Pancreas (tissue), 10 donors: ENCODE results near the gene SNN. TPM values are rescaled to one million over a fixed set of nuclear protein-coding genes. Genes with fewer than 3 reads are reported as not detected.

Experiments used
- ATAC-seq, 4 donors: fragments of 200-7000 bp; cut with Tn5 transposase; one replicate each; pipeline versions ENCODE4 v1.8.0 to v1.9.1; 2020; ENCODE audit warnings: mild to moderate bottlenecking in 4 of 4, moderate library complexity in 4 of 4
- DNase-seq, 6 donors: peaks; one replicate each; pipeline ENCODE4 v3.0.0-alpha.2; 2020
- FAIRE-seq: peaks from 2 replicates; lab custom pipeline; 2012; peaks lifted over from hg19 to GRCh38; lab: Jason Lieb, UNC
- H3K27ac ChIP-seq, 4 donors: fragments of 200-600 bp; sonication (generic); 1 replicate in 3 of 4; 2 replicates in 1 of 4; pipeline versions ENCODE4 v1.5.0 to v1.8.0; 2020
- H3K27me3 ChIP-seq, 4 donors: fragments of 200-600 bp; one replicate each; pipeline ENCODE4 v1.8.0; 2021
- H3K36me3 ChIP-seq, 3 donors: fragments of 200-600 bp; sonication (generic) in 1 of 3; one replicate each; pipeline versions ENCODE4 v1.5.0 to v1.8.0; 2020 to 2021
- H3K4me1 ChIP-seq, 3 donors: fragments of 200-600 bp; one replicate each; pipeline ENCODE4 v1.8.0; 2021
- H3K4me3 ChIP-seq, 4 donors: fragments of 200-600 bp; sonication (generic) in 2 of 4; one replicate each; pipeline versions ENCODE4 v1.5.0 to v1.8.0; 2020 to 2021
- H3K9me3 ChIP-seq, 4 donors: fragments of 200-600 bp; one replicate each; pipeline ENCODE4 v1.8.0; 2021
- WGBS, 2 donors: extraction: QIAGEN DNeasy Blood & Tissue Kit; methylation state at CpG; one replicate each; pipeline ENCODE4 v1.1.7; 2013; 5-methylcytosine and 5-hydroxymethylcytosine counted together
- intact Hi-C, 3 donors: fragments of 100-400 bp; cut with DNase I; formaldehyde crosslinking; loops; one replicate each; pipeline versions ENCODE4 v1.11.1 to v1.14.2; 2022
- polyA plus RNA-seq, 2 donors: library from polyadenylated mRNA; stranded (reverse); fragments of 200-250 nt; gene quantifications; one replicate each; pipeline ENCODE4 v1.2.3, GENCODE V29; 2013
- total RNA-seq, 6 donors: library from RNA; stranded (reverse); fragmentation: NEBNext Ultra II Directional in 4 of 6; extraction: Animal tissue kit (Norgen Biotek cat#: 25700) in 4 of 6; gene quantifications; one replicate each; pipeline versions ENCODE4 v1.2.1 to v1.2.4, GENCODE V29; 2021 to 2023
- TF ChIP-seq, protein P1 (sequence below), 4 donors: fragments of 200-600 bp; sonication (generic) in 3 of 4; IDR thresholded peaks; one replicate each; pipeline versions ENCODE4 v1.5.0 to v1.8.0; 2021; ENCODE audit warnings: antibody characterized with exemption in 4 of 4
- donor health status: healthy with polysubstance abuse.
- donor health status: DM: no; HTN: no; CAD: no; lungs with moderate emphysema.
- donor health status: DM: no; HTN: no; CAD: no.
- donor health status: control.
- donor health status: control.
- donor health status: Bipolar disorder and iron deficiency.
- donor health status: DM: yes; HTN: yes; CAD: no.
- donor health status: DM: no; HTN: no; CAD: no.
- donor health status: DM: no; HTN: no; CAD: no.
- donor health status: DM: yes; HTN: yes; CAD: no.

Gene SNN
- total and polyA plus RNA-seq, 8 donors: 3.9 to 10.6 (median 4.5) TPM

DNA sequence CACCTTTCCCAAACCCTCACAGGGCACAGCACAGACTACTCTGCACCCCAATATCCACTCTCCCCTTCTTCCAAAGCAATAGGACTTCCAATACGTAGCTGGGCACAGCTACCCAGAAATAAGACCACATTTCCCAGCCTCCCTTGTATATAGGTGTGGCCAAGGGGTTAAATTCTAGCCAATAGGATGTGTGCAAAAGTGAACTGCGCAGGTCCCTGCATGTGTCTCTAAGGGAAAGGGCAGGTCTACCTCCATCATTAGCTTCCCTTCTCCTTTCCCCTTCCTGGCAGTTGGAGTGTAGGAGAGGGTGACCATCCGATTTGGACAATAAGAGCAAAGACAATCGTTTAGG lies 25.5 kb upstream of the SNN start:
- TF ChIP-seq, protein P1, sequence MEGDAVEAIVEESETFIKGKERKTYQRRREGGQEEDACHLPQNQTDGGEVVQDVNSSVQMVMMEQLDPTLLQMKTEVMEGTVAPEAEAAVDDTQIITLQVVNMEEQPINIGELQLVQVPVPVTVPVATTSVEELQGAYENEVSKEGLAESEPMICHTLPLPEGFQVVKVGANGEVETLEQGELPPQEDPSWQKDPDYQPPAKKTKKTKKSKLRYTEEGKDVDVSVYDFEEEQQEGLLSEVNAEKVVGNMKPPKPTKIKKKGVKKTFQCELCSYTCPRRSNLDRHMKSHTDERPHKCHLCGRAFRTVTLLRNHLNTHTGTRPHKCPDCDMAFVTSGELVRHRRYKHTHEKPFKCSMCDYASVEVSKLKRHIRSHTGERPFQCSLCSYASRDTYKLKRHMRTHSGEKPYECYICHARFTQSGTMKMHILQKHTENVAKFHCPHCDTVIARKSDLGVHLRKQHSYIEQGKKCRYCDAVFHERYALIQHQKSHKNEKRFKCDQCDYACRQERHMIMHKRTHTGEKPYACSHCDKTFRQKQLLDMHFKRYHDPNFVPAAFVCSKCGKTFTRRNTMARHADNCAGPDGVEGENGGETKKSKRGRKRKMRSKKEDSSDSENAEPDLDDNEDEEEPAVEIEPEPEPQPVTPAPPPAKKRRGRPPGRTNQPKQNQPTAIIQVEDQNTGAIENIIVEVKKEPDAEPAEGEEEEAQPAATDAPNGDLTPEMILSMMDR (IDR thresholded peaks at IDR 0.05): no peak
- DNase-seq (no peak), ATAC-seq (no peak), FAIRE-seq (no peak)
- no peaks in the 10 kb centered on the region for H3K36me3 ChIP-seq
- peaks cover 5 to 16% (median 9%) of the 10 kb centered on the region in 3 donors for H3K4me1 ChIP-seq
- intact Hi-C loops: loop anchor here in 1 of 3 donors (5.0 to 10.0 kb wide), 2 partner anchors 110 to 248 kb away; no protein-coding TSS in a partner anchor
- no peaks in the 10 kb centered on the region for H3K9me3 ChIP-seq
- H3K27ac ChIP-seq: no peak overlapping the region
- H3K27me3 ChIP-seq: no peaks in the 10 kb centered on the region
- H3K4me3 ChIP-seq: no peak overlapping the region
- WGBS, 2 donors: 46 to 49% methylated on average over 4 of the region's 4 CpGs

- ATAC-seq (no peak), DNase-seq (no peak), FAIRE-seq (no peak)
- H3K9me3 ChIP-seq: no peaks in the 10 kb centered on the region
- no peaks in the 10 kb centered on the region for H3K4me1 ChIP-seq
- intact Hi-C loops: loop anchor here in 1 of 3 donors (10.0 kb wide), 1 partner anchor 254 kb away; no protein-coding TSS in a partner anchor
- H3K27me3 ChIP-seq: no peaks in the 10 kb centered on the region
- no peak overlapping the region for H3K27ac ChIP-seq
- H3K4me3 ChIP-seq: no peak overlapping the region
- H3K36me3 ChIP-seq: no peaks in the 10 kb centered on the region
- TF ChIP-seq, protein P1 (IDR thresholded peaks at IDR 0.05): no peak
- 71 to 77% methylated on average over 7 of the region's 7 CpGs for WGBS, 2 donors
These were observed 19.0 kb upstream of the SNN start for GRCh38 chr16:11649276-11649675.

GRCh38 chr16:11650641-11651591 lies 17.3 kb upstream of the SNN start:
- no peak overlapping the region for H3K4me3 ChIP-seq
- TF ChIP-seq, protein P1 (IDR thresholded peaks at IDR 0.05): no peak
- no peaks in the 10 kb centered on the region for H3K4me1 ChIP-seq
- H3K36me3 ChIP-seq: no peaks in the 10 kb centered on the region
- H3K9me3 ChIP-seq: no peaks in the 10 kb centered on the region
- DNase-seq (no peak), FAIRE-seq (no peak), ATAC-seq (no peak)
- H3K27me3 ChIP-seq: no peaks in the 10 kb centered on the region
- WGBS, 2 donors: 76 to 81% methylated on average over 18 of the region's 18 CpGs
- intact Hi-C loops: no loop called here
- H3K27ac ChIP-seq: no peak overlapping the region

DNA sequence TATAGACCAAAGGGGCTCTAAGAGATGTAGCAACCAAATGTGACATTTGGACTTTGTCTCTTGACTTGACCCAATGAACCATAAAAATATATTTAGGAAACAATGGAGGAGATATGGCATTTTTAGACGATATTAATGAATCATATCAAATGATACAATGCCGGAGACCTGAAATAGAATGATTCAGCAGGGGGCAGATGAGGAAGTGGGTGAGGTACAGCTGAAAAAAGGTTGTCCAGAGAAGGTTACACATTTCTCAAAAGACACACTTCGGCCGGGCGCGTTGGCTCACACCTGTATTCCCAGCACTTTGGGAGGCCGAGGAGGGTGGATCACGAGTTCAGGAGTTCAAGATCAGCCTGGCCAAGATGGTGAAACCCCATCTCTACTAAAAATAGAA lies 16.5 kb upstream of the SNN start:
- ATAC-seq: no peak

More for the DNA sequence above, 16.5 kb upstream of the SNN start:
- no peak overlapping the region for H3K27ac ChIP-seq
- intact Hi-C loops: no loop called here
- no peak overlapping the region for H3K4me3 ChIP-seq
- H3K9me3 ChIP-seq: no peaks in the 10 kb centered on the region
- no peaks in the 10 kb centered on the region for H3K4me1 ChIP-seq
- no peaks in the 10 kb centered on the region for H3K36me3 ChIP-seq
- WGBS, 2 donors: 72 to 83% methylated on average over 8 of the region's 8 CpGs
- TF ChIP-seq, protein P1 (IDR thresholded peaks at IDR 0.05): no peak
- no peak for DNase-seq
- H3K27me3 ChIP-seq: no peaks in the 10 kb centered on the region
- FAIRE-seq: no peak
